Right ventricle myocardium superior (tissue), 1 donor: ENCODE data around the gene NPEPL1. TPM values are rescaled to one million over a fixed set of nuclear protein-coding genes. Genes with fewer than 3 reads are reported as not detected.
A peak's percentile ranks its signal among the peaks of the same experiment; 100 is the strongest.
"Not testable (repeated sequence)": the region's sequence is repeated elsewhere in the genome, so short reads cannot be mapped to it uniquely, and the experiment has no call there.

Source experiments
- ATAC-seq: fragments of 200-7000 bp; cut with Tn5 transposase; one replicate; pipeline ENCODE4 v1.9.1; 2020; ENCODE audit warnings: mild to moderate bottlenecking; ENCODE audit not compliant: poor library complexity
- DNase-seq: peaks from one replicate; pipeline ENCODE4 v3.0.0-alpha.2; 2020
- intact Hi-C: fragments of 100-400 bp; cut with DNase I; formaldehyde crosslinking; loops from one replicate; pipeline ENCODE4 v1.11.2; 2022
- long read RNA-seq: library from polyadenylated mRNA; unstranded; transcript quantifications from one replicate; pipeline ENCODE4 v2.0.0, GENCODE V29; 2021
- total RNA-seq: library from RNA; stranded (reverse); fragmentation: NEBNext Ultra II Directional; extraction: Animal tissue kit (Norgen Biotek cat#: 25700); gene quantifications from one replicate; pipeline ENCODE4 v1.2.1, GENCODE V29; 2021
- donor health status: DM: no; HTN: yes; CAD: no; lungs with severe emphysema.

Gene NPEPL1, protein sequence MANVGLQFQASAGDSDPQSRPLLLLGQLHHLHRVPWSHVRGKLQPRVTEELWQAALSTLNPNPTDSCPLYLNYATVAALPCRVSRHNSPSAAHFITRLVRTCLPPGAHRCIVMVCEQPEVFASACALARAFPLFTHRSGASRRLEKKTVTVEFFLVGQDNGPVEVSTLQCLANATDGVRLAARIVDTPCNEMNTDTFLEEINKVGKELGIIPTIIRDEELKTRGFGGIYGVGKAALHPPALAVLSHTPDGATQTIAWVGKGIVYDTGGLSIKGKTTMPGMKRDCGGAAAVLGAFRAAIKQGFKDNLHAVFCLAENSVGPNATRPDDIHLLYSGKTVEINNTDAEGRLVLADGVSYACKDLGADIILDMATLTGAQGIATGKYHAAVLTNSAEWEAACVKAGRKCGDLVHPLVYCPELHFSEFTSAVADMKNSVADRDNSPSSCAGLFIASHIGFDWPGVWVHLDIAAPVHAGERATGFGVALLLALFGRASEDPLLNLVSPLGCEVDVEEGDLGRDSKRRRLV
- 24.4 TPM for total RNA-seq
- long read RNA-seq, transcript NPEPL1-201 (12 exons, 2,378 nt), result major isoform, 144 of 155 reads
- long read RNA-seq, partial matches to known transcripts, result 2 of 155 reads
- long read RNA-seq, other reads (novel, unspliced or antisense), result 6 of 155 reads

DNA sequence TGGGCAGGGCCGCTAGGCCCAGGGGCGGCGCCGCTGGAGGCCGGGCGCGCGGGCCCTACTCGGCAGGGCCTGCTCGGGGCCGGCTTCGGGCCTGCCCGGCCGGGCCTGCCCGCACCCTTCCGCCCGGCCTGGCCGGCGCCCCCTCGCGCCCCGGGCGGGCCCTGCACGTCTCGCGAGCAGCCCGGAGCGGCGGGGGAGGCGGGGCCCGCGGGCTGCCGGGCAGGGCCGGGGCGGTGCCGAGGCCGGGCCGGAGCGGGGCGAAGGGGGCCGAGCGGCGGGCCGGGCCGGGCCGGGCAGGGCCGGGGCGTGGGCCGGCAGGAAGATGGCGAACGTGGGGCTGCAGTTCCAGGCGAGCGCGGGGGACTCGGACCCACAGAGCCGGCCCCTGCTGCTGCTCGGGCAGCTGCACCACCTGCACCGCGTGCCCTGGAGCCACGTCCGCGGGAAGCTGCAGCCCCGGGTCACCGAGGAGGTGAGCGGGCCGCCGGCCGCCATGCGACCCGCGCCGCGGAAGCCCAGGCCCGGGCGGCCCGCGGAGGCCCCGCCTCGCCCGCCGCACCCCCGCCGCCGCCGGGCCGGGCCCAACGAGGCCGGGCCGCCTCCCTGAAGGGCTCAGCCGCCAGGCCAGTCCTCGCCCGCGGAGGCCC lies at the start of gene NPEPL1:
NPEPL1 (plus strand) TSS at position 222 of the 647 bp plus-strand sequence; CDS start at position 323, 101 bp downstream.
- intact Hi-C loops, result no loop called here
- DNase-seq (peak; percentile 85), ATAC-seq (peak; percentile 89)

DNA sequence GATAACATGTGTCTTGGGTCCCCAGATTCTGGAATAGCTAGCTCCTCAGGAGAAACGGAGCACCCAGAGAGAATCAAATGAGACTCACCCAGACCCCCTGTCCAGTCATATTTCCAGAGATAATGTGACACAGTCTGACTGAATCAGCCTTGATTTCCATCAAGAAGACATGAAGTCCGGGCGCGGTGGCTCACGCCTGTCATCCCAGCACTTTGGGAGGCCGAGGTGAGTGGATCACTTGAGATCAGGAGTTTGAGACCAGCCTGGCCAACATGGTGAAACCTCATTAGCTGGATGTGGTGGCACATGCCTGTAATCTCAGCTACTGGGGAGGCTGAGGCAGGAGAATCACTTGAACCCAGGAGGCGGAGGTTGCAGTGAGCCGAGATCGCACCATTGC lies 49.7 kb upstream of the NPEPL1 start:
- not testable (repeated sequence) for ATAC-seq, DNase-seq
- intact Hi-C loops, result loop anchor here (10.0 kb wide), 1 partner anchor 398 kb away; no protein-coding TSS in a partner anchor

DNA sequence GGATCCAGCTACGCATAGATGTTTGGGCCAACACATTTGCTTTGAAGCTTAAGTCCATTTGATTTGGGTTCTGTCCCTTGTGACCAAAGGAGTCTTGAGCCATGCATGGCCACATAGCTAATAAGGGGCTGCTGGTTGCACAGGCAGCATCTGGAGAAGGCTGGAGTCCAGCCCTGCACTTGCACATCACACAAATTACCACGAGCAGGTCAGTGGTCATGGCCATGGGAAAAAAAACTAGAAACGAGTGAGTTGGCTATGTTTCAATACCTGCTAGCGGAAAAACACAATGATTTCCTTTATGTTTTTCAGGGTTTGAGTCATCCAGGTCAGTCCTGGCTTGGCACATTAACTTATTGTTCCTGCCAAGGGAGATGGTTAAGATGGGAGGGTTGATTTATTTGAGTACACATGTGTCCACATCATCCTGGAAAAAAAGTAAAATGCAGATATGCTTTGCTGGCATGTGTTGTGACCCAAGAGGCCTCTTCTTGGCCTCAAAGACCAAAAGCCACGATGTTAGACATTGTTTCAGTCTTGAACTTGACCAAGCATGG lies 47.1 kb upstream of the NPEPL1 start:
- no peak for ATAC-seq
- intact Hi-C loops, result loop anchor here (10.0 kb wide), 1 partner anchor 401 kb away; no protein-coding TSS in a partner anchor

DNA sequence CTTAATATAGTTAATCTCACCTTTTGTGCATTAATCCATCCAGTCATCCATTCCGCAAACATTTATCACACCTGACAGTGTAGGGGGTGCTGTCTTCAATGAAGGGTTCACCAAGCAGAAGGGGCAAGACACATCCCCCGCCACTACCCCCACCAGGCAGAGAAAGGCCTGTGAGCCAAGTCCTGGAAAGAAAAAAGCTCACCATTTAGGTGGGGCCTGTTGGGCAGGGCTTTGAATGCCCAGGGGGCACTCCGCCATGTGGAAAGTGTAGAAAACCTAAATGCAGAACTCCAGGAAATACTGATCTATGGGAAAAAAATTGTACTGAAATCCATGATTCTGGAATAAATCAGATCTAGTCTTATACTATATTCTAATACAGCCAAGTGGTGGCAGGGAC lies 46.3 kb upstream of the NPEPL1 start:
- intact Hi-C loops, result loop anchor here (10.0 kb wide), 1 partner anchor 401 kb away; no protein-coding TSS in a partner anchor
- ATAC-seq, result no peak
- DNase-seq, result no peak

More for the DNA sequence above, 47.1 kb upstream of the NPEPL1 start:
- no peak for DNase-seq

DNA sequence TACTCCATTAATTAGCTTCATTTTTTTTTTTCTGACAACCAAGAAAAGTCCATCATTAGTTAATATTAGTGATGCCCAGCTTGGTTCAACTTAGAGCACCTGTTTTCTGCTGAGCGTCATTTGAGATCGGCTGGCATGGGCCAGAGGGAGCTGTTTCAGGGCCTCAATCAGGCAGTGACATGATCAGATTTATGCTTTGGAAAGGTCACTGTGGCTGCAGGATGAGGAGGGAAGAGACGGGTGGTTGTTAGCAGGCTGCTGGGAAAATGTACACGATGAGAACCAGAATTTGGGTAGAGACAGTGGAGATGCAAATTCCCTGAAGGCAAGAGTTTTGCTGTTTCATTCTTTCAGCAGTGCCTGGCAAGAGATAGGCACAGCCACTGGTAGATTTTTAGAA lies 45.9 kb upstream of the NPEPL1 start:
- DNase-seq (no peak), ATAC-seq (no peak)
- intact Hi-C loops, result loop anchor here (10.0 kb wide), 1 partner anchor 402 kb away; no protein-coding TSS in a partner anchor

DNA sequence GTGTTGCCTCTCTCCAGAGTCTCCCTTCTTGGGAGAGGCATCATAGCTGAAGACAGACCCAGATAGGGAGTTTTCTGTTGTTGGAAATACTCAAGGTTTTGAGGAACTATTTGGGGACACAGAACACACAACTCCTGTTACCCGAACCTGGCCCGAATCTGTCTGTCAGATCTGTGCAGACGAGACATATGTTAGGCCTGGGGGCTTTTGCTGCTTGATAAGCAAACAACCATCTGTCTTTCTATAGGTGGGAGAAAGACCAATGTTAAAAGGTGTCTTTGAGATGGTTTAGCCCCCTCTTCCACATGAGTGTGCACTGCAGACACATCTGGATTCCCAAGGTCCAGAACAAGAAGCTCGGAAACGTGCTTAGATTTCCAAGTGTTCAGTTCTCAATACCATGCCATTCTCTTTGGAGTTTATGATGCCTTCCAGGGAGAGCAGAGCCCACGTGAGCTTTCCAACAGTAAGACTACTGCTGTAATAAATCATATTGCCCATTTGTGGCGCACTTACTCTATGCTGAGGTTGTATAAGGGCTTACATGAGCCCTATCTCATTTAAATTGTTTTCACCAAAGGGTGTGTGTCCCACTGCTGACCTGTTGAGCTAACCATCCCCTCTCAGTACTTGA lies 45.3 kb upstream of the NPEPL1 start:
- intact Hi-C loops, result loop anchor here (10.0 kb wide), 1 partner anchor 402 kb away; no protein-coding TSS in a partner anchor
- DNase-seq (no peak), ATAC-seq (no peak)

DNA sequence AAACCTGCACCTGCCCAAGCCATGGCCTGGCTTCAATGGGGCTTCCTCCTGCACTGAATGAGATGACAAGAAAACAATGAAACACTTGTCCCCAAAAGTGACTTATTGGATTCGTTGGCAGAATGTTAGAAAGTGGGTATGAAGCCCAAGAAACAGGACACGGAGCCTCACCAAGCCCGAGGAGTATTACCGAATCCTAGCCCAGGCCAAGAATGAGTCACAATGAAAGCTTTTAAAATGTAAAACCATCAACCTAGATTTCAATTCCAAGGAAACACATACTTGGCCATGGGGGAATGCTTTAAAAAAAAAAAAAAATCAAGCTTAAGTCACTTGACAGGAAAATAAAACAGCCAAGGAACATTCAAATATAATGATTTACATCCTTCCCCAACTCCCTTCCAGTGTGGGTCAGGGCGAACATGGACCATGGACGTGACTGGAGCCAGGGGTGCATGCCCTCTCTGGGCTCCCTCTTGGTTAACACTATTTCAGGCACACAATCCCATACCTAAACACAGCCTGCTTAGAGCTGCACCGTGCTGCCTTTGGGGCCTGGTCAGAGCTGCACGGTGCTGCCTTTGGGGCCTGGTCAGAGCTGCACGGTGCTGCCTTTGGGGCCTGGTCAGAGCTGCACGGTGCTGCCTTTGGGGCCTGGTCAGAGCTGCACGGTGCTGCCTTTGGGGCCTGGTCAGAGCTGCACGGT lies 44.7 kb upstream of the NPEPL1 start:
- intact Hi-C loops, result loop anchor here (10.0 kb wide), 1 partner anchor 403 kb away; no protein-coding TSS in a partner anchor
- DNase-seq (no peak), ATAC-seq (no peak)

DNA sequence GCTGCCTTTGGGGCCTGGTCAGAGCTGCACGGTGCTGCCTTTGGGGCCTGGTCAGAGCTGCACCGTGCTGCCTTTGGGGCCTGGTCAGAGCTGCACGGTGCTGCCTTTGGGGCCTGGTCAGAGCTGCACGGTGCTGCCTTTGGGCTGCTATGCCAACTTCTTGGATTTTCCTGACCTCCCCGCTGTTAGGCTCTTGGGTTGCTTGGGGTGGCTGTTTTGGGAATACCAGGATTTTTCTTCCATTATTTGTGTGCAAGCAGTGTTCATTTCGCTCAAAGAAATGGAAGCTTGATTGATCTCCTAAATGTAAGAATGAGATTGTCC lies 44.1 kb upstream of the NPEPL1 start:
- DNase-seq, ATAC-seq: not testable (repeated sequence)
- intact Hi-C loops, result loop anchor here (10.0 kb wide), 1 partner anchor 404 kb away; no protein-coding TSS in a partner anchor

DNA sequence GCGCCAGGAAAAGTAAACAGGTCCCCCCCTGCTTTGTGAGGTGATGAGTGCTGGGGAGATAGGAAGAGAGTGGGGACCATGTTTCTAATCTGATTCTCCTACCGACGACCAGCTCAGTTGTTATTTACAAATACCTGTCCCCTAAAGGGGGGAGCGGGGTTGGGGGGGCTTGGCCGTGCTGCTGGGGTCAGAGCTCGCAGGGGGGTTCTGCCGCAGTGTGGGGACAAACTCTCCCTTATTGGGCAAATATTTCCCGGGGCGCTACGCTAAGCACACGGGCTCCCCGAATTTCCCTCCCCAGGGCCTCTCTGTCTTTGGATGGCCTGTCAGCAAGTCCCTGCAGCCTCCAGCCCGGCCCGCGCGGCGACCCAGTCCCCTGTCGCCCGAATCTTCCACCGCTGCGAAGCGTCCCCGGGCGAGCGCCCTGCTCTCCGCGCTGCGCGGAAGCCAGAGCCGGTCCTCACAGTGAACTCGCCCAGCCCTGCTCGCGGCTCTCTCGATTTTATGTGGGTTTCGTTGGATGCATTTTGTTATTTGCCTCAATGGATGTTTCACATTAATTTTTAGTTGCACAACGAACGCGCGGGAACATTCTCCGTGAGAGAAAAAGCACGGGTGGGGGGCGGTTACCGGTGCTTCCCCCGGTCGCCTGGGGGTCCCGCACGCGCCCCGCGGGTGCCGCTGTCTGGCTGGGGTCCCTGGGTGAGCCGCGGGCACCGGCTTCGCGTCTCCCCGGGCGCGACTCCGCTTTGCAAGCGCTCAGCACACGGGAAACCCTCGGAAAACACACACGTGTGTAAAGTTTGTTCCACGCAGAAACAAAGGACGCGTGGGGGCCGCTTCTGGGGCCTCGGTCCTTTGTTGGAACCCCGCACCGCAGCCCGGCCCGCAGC lies 43.1 kb upstream of the NPEPL1 start:
- peak; percentile 63 for DNase-seq
- ATAC-seq, result no peak
- intact Hi-C loops, result loop anchor here (10.0 kb wide), 1 partner anchor 405 kb away; no protein-coding TSS in a partner anchor

DNA sequence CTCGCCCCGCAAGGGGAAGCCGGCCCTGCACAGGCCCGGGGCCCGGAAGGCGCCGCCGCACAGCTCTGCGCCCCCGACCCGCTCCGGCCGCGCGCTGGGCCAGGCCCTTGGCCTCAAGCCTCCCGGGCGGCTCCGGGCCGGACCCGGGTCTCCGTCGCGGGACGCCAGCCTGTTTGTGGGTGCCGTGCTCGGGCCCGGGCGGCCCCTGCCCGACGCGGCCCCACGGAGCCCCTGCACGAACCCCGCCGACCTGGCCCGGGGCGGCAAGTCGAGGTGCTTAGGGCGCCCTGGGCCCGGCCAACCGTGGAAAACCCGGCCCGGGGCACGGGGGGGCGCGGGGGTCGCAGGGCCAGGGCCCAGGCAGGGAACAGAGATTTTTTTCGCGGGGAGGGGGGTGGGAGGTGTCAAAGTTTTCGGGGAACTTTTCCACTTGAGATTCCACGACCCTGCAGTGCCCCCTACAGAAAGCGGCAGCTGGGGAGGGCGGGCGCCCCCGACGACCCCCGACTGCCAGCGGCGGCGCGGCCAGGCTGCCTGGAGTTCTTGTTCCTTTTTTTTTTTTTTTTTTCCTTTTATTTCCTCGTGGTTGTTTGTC lies 42.3 kb upstream of the NPEPL1 start:
- DNase-seq (peak; percentile 57), ATAC-seq (peak; percentile 48)
- intact Hi-C loops, result no loop called here

DNA sequence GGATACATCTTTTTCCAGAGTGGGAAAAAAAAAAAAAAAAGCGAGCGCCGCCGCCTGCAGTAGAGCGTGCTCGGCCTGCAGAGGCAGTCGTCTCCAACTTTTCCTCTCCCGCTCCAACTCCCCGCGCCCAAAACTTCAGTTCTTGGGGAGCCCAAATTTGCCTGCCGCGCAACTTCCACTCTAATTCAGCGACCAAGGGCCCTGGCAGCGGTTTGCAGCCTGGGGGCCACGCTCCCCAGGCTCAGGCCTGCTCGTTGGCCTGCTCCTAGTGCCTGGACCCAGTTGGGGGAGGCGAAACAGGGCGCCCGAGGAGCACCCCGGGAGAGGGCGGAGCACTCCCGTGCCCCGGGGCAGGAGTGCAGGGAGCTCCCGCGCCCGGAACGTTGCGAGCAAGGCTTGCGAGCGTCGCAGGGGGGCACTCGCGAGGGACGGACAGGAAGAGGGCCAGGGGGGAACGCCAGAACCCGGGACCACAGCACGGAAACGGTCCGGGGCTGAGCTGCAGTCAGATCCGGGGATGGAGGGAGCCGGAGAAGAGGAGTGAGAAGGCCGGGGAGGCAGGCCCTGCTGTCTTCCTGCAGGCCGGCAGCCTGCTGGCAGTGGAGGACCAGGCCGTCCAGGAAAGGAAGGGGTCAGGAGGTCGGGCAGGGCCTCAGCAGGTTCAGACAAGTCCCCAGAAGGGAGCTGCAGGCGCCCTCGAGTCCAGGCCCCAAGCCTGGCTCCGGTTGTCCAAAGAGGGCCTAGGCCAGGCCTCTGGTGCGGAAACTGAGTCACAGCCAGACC lies 41.6 kb upstream of the NPEPL1 start, which contains the start of gene STX16:
STX16 (plus strand) TSS at position 508 of the 783 bp plus-strand sequence. CDS start 724 bp downstream, outside the sequence.
- intact Hi-C loops, result no loop called here
- DNase-seq (peak; percentile 93), ATAC-seq (peak; percentile 97)

DNA sequence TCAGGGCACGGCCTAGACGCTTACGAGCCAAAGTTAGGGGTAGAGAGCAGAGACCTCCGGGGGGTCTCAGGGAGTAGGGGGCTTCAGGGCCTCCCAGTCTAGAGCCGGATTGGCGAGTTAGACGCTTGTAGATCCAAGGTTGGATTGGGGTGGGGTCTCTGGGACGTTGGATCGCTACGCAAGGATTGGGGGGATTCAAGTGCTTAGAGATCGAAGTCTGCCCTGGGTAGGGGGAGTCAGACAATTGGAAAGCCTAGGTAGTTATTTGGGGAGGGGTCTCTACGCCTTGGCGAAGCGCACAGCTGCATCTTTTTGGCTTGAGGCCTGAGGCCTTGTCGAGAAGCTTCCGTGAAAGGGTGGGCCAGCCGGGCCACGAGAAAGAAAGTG lies 41.0 kb upstream of the NPEPL1 start:
- intact Hi-C loops, result no loop called here
- ATAC-seq (no peak), DNase-seq (no peak)

DNA sequence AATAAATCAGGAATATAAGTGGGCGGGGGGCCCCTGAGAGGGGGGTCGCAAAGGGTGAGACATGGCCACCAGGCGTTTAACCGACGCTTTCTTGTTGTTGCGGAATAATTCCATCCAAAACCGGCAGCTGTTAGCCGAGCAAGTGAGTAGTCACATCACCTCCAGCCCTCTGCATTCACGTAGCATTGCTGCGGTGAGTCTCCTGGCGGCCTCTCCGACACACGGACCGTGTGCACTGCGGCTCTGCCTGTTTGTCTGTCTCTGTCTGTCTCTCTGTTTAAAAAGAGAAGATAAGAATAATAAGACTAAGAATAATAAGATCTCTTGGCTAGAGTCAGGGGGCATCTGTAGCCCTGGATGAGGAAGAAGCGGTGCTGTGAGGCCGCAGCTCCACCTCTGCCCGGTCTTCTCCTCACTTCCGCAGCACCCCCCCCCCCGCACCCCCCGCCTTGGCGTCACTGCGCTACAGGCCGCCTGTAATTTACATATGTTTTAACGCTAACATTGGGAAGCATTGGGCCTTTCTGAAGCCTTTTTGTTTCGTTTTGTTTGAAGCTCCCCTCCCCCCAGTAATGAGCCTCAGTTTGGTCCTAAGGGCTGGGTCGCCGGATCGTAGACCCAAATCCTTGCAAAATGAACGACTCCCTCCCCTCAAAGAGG lies 40.5 kb upstream of the NPEPL1 start:
- peak; percentile 19 for ATAC-seq
- DNase-seq, result peak; percentile 68
- intact Hi-C loops, result no loop called here

DNA sequence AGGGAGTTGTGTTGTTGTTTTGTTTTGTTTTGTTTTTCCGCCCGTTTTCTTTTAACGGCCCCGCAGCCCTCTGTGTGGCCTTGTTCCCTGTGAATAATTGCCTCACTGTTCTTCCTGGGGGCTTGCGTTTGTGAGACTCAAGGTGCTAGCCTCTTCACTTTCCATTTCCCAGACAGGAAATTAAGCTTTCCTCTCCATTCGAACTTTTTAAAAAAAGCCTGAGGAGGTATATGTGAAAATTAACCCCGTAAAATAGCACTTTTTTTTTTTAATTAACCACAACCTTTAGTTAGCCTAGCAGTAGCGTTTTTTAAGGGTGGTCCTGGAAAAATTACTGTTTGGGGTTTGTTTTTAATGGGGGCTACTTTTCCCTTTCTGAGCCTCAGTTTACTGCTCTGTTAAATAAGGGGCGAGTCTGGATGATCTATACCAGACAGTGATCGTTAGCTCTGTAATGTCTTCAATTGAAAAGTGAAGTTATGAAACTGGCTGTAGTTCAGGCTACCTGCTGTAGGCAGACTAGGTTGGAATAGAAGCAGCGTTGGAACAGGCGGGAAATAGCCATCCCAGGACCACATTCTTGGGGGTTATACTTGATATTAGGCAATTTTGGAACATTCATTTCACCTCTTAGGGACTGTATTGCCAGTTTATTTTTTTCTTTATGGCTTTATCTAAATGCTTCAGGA lies 39.9 kb upstream of the NPEPL1 start:
- no peak for DNase-seq
- no peak for ATAC-seq
- intact Hi-C loops, result no loop called here

DNA sequence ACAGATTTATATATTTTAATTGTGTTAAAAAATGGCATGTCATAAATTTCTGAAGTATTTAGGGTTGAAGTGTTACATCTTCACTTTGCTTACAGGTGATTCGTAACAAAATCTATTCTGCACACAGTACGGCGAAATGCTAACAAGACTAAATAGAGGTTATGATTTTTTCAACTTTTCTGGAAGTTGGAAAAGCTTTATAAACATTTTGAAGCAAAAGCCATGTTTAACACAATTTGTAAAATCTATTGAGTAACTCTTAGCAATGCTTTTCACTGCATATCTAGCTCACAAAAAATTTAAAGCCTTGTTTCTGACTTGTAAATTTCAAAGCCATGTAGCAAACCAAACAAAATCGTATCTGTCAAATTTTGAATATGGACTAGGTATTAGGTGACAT lies 38.3 kb upstream of the NPEPL1 start:
- intact Hi-C loops, result no loop called here
- ATAC-seq (no peak), DNase-seq (no peak)
